GM18499 (cell line): ENCODE results near the gene IGDCC3.

Experiments used
- ATAC-seq: cut with Tn5 transposase; IDR thresholded peaks from one replicate; pipeline ENCODE4 v1.9.1; 2021; ENCODE audit warnings: moderate number of reproducible peaks; ENCODE audit not compliant: insufficient read depth, unreplicated experiment

Gene IGDCC3

GRCh38 chr15:65331811-65332210, 46.0 kb downstream of the IGDCC3 start:
- no peak for ATAC-seq

DNA sequence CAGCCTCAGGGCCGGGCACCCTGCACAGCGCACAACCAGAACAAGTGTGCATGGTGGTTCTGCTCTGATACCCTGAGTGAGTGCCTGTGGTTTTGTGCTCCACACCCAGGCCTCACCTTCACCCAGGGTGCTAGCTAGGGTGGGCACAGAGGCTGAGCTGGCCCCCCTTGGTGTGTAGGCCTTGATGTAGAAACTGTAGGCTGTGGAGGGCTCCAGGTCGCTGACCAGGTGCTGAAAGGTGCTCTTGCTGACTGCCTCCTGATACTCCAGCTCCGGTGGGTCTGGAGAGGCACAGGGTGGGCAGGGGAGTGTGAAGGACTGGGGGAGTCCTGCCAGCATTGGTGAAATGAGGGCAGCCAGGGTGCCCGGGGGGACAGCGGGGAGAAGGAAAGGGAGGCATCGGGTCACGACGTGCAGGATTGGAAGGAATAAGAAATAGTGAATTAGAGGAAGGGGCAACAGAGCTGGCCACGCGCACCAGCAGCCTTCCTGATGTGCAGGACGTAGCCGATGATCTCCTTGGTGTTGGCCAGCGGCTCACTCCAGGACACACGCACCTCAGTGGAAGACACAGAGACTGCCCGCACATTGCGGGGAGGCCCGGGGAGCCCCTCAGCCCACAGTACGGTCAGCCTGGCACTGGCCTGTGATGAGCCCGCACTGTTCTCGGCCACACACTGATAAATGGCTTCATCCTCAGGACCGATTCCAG, 46.7 kb downstream of the IGDCC3 start:
- ATAC-seq = no peak

DNA sequence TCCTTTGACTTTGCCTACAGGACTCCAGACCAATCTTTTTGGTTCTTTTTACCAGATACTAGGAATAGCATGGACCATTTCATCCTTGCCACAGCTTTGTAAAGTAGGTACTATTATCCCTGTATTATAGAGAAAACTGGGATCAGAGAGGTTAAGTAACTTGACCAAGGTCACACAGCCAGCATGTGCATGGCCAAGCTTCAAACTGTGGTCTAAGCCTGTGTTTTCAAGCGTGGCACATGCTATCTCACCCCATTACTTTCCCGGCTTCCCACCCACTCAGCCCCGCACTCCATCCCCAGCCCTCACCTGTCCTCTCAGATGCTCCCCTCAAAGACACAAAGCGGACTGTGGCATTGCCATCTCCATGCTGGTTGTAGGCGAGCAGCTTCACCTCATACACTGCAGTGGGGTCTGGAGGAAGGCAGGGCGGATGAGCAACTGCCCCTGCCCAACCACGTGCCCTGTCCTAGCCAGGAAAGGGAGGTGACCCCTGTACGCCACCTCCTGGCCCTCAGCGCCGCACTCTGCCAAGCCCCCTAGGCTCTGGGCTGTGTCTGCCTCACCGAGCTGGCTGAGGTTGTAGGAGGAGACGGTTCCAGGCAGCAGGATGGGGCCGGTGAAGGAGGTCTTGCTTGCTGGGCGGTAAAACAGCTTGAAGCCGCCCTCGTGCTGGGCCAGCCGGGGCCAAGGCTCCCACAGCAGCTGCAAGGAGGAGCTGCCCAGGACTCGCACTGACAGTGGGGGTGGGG, 47.6 kb downstream of the IGDCC3 start:
- no peak for ATAC-seq

DNA sequence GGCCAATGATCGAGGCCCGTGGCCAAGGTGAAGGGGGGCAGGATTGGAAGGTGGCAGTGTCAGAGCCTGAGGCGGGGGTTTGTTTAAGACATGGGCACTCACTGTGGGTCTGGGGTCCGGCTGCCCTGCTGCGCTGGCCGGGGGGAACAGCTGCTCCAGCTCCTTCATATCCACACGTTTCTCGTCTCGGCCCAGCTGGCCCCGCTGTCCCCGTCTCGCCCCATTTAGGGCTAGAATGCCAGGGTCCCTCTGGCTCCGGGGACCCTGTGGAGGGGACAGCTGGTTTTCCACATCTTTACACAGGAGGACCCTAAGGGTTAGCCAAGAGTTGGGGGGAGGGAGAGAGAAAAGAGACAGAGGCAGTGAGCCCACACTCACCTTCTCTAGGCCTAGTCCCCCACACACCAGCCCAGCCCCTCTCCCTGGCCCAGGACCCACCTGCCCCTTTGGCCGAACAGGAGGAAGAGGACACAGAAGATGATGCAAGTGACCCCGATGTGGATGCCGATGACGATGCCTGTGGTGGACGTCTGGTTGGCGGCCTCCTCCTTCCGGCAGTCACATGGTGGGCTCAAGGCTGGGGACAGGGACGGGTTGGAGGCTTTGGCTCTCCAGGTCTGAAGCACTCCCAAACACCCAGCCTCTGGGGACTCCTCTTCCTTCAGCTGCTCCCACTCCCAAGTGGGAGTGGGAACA, 48.4 kb downstream of the IGDCC3 start:
- ATAC-seq = no peak

DNA sequence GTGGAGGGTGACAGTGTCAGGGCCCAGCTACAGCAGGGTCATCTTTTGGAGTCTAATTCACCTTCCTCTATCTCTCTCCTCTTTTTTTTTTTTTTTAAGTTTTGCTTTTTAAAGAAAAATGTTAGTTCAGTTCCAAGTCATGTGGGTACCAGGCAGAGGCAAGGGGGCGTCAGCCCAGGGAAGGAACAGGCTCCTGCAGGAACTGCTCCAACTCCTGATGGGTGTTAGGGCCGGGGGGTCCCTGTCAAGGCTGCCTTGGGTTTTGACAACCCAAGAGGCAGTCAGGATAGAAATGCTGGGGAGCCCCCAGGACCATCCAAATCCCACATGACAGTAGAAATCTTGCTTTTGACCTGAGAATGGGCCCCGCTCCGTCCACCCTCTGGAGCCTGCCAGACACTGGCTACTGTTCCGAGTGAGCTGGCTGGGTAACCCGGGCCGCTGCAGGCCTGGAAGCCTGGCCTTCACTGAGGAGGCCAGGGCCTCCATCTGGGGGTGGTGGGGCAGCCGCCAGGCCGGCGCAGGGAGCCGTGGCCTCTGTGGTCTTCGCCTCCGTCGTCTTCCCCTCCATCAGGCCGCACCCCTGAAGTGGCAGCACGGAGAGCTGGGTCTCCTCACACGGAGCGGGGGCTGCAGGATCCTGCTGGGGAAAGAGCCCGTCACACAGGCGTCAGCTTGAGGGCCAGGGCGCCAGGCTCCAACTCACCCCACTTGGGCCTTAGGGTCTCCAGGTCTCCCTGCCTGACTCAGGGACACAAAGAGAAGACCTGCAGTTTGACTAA, 49.1 kb downstream of the IGDCC3 start:
- no peak for ATAC-seq

GRCh38 chr15:65327651-65328393, 50.0 kb downstream of the IGDCC3 start:
- no peak for ATAC-seq

GRCh38 chr15:65326818-65327217, 51.0 kb downstream of the IGDCC3 start:
- ATAC-seq = no peak

DNA sequence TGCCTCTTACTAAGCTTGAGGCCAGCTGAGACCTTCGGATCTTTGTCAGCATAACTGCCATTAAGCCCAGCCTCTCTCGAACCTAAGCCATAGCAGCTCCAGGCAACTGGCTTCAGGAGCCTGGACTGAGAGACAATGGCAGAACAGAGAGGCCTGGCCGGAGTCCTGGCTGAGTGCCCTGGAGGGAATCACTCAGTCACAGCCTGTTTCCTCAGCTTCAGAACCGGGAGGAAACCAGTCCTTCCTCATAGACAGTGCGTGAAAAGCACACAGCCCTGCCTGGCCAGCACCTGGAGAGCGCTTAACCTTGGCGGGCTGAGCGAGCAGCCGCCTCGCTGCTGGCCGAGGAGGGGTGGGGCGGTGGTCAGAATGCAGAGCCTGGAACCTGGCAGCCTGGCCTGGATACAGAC, 51.7 kb downstream of the IGDCC3 start:
- ATAC-seq = no peak

- no peak for ATAC-seq
Measured at GRCh38 chr15:65323071-65323511, 54.7 kb downstream of the IGDCC3 start.

- no peak for ATAC-seq
Measured at GRCh38 chr15:65318870-65319356, 58.9 kb downstream of the IGDCC3 start.

DNA sequence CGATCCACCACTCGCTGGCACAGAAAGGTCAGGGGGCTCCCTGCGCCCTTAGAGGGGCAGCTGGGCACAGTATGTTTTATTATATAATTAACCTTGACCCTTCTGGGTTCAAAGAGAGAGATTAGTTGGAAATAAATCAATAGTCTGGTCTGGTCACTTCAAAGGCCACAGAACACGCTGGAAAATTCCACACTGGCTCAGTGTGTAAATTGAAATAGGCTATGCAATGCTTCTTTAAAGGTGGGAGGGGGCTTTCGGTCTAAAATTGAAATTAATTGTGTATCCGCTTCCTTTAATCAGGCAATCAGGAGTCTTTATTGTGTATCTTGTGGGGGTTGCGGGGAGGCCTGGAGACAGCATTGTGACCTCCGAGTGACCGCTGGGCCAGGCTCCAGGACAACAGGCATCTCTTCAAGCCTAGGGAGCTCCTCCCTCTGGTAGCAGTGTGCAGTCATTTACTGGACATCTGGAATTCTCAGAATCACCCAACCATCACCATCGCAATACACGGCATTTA, 65.3 kb downstream of the IGDCC3 start:
- ATAC-seq = no peak

GRCh38 chr15:65311760-65312159, 66.0 kb downstream of the IGDCC3 start:
- ATAC-seq = no peak

- ATAC-seq = no peak
Measured at GRCh38 chr15:65310431-65311137, 67.2 kb downstream of the IGDCC3 start.

GRCh38 chr15:65309882-65310418, 67.9 kb downstream of the IGDCC3 start:
- no peak for ATAC-seq

DNA sequence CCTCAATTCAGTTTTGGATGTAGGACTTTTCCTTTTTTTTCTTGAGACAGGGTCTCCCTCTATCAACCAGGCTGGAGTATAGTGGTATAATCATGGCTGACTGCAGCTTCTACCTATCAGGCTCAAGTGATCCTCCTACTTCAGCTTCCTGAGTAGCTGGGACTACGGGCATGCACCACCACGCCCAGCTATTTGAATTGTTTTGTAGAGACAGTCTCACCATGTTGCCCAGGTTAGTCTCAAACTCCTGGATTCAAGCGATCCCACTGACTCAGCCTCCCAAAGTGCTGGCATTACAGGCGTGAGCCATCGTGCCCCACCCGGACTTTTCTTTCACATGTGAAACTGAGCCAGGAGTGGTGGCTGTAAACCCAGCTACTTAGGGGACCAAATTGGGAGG, 69.8 kb downstream of the IGDCC3 start:
- ATAC-seq = no peak

- ATAC-seq = no peak
Measured at GRCh38 chr15:65306551-65306950, 71.3 kb downstream of the IGDCC3 start.

- ATAC-seq = no peak
Measured at GRCh38 chr15:65305776-65306175, 72.0 kb downstream of the IGDCC3 start.

DNA sequence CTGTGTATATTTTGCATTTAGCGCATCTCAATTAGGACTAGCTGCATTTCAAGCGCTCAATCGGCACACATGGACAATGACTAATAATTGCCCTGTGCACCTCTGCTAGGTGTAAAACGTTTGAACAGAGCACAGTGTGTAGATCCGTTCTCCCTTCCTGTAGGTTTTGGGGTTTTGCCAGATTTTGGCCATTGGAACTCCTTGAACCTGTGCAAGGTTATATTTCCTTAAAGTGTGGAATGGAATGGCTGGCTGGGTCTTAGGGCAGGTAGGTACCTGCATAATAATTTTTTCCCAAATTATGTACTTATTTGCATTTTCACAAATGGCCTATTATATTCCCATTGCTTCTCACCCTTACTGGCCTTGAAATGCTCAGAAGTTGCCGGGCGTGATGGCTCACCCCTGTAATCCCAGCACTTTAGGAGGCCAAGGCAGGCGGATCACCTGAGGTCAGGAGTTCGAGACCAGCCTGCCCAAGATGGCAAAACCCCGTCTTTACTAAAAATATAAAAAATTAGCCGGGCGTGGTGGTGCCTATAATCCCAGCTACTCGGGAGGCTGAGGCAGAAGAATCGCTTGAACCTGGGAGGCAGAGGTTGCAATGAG, 72.5 kb downstream of the IGDCC3 start:
- no peak for ATAC-seq
